Mesenchymal stem cell (in vitro differentiated cells and primary cell): ENCODE measurements around the gene IL18RAP.

Experiments
- DNase-seq: peaks from one replicate; pipeline ENCODE4 v3.0.0-alpha.2; 2013
- H2AFZ ChIP-seq: one replicate; pipeline ENCODE4 v1.6.1; 2013; ENCODE audit warnings: low read depth, mild to moderate bottlenecking, control low read depth, inconsistent platforms, low read length, moderate library complexity
- H2AK5ac ChIP-seq: 2 replicates; pipeline ENCODE4 v1.6.1; 2013; ENCODE audit warnings: low read length, moderate library complexity, mild to moderate bottlenecking, inconsistent platforms; ENCODE audit not compliant: severe bottlenecking
- H2BK120ac ChIP-seq: one replicate; pipeline ENCODE4 v1.6.1; 2013; ENCODE audit warnings: low read depth, mild to moderate bottlenecking, inconsistent platforms, low read length, moderate library complexity
- H2BK12ac ChIP-seq, 2 experiments: one replicate each; pipeline ENCODE4 v1.6.1; 2013; ENCODE audit warnings: inconsistent platforms in 2 of 2, low read length in 2 of 2, mild to moderate bottlenecking in 2 of 2, moderate library complexity in 2 of 2, control low read depth in 1 of 2
- H2BK15ac ChIP-seq: one replicate; pipeline ENCODE4 v1.6.1; 2013; ENCODE audit warnings: mild to moderate bottlenecking, low read depth, inconsistent platforms; ENCODE audit not compliant: poor library complexity, severe bottlenecking
- H2BK5ac ChIP-seq: 2 replicates; pipeline ENCODE4 v1.6.1; 2013; ENCODE audit warnings: low read depth, mild to moderate bottlenecking, low read length, control low read depth, inconsistent platforms; ENCODE audit not compliant: poor library complexity, severe bottlenecking
- H3K14ac ChIP-seq, 2 experiments: one replicate each; pipeline ENCODE4 v1.6.1; 2013; ENCODE audit warnings: inconsistent platforms in 2 of 2, low read length in 2 of 2, control low read depth in 1 of 2, mild to moderate bottlenecking in 1 of 2, moderate library complexity in 1 of 2
- H3K18ac ChIP-seq, 2 experiments: one replicate each; pipeline ENCODE4 v1.6.1; 2013; ENCODE audit warnings: inconsistent platforms in 2 of 2, low read length in 2 of 2, control low read depth in 1 of 2, low read depth in 1 of 2, mild to moderate bottlenecking in 1 of 2
- H3K23ac ChIP-seq, 2 experiments: one replicate each; pipeline ENCODE4 v1.6.1; 2013; ENCODE audit warnings: inconsistent platforms in 2 of 2, low read length in 2 of 2, mild to moderate bottlenecking in 2 of 2, moderate library complexity in 2 of 2, control low read depth in 1 of 2
- H3K27ac ChIP-seq: 2 replicates; pipeline ENCODE4 v1.5.1; 2013; ENCODE audit warnings: mild to moderate bottlenecking, moderate library complexity, low read length, control low read depth, inconsistent platforms; ENCODE audit not compliant: poor library complexity, severe bottlenecking
- H3K27me3 ChIP-seq, 2 experiments: 2 replicates each; pipeline versions ENCODE4 v1.6.1 to v1.7.0; 2013; ENCODE audit warnings: low read length in 2 of 2, mild to moderate bottlenecking in 2 of 2, moderate library complexity in 2 of 2, control low read depth in 1 of 2, inconsistent platforms in 1 of 2; ENCODE audit not compliant: control insufficient read depth in 1 of 2, insufficient read depth in 1 of 2
- H3K36me3 ChIP-seq, 2 experiments: 2 replicates each; pipeline versions ENCODE4 v1.6.1 to v1.7.0; 2013; ENCODE audit warnings: low read length in 2 of 2, control low read depth in 1 of 2, inconsistent platforms in 1 of 2, low read depth in 1 of 2, mild to moderate bottlenecking in 1 of 2; ENCODE audit not compliant: insufficient read depth in 2 of 2, control insufficient read depth in 1 of 2
- H3K4ac ChIP-seq, 2 experiments: one replicate each; pipeline ENCODE4 v1.6.1; 2013; ENCODE audit warnings: inconsistent platforms in 2 of 2, low read length in 2 of 2, mild to moderate bottlenecking in 2 of 2, moderate library complexity in 2 of 2, control low read depth in 1 of 2, low read depth in 1 of 2
- H3K4me1 ChIP-seq: 2 replicates; pipeline ENCODE4 v1.6.1; 2013; ENCODE audit warnings: low read depth, low read length, control low read depth; ENCODE audit not compliant: control insufficient read depth, insufficient read depth
- H3K4me2 ChIP-seq: 2 replicates; pipeline ENCODE4 v1.6.1; 2013; ENCODE audit warnings: low read length, mild to moderate bottlenecking, inconsistent platforms; ENCODE audit not compliant: poor library complexity, severe bottlenecking
- H3K4me3 ChIP-seq, 2 experiments: 2 replicates each; pipeline versions ENCODE4 v1.5.1 to v1.7.0; 2013; ENCODE audit warnings: low read length in 2 of 2, mild to moderate bottlenecking in 2 of 2, control low read depth in 1 of 2, low read depth in 1 of 2; ENCODE audit not compliant: insufficient read depth in 1 of 2
- H3K79me1 ChIP-seq: replicated peaks from 2 replicates; pipeline ENCODE4 v1.6.1; 2013; ENCODE audit warnings: mild to moderate bottlenecking, control low read depth, low read length, inconsistent platforms; ENCODE audit not compliant: poor library complexity, severe bottlenecking
- H3K9ac ChIP-seq: 2 replicates; pipeline ENCODE4 v1.7.0; 2013; ENCODE audit warnings: mild to moderate bottlenecking, low read length, moderate library complexity
- H3K9me3 ChIP-seq: 2 replicates; pipeline ENCODE4 v1.7.0; 2013; ENCODE audit warnings: mild to moderate bottlenecking, low read length; ENCODE audit not compliant: control insufficient read depth
- H4K8ac ChIP-seq: one replicate; pipeline ENCODE4 v1.6.1; 2013; ENCODE audit warnings: inconsistent platforms, mild to moderate bottlenecking, low read length, moderate library complexity
- H4K91ac ChIP-seq: one replicate; pipeline ENCODE4 v1.6.1; 2013; ENCODE audit warnings: mild to moderate bottlenecking, low read length, inconsistent platforms
- WGBS: methylation state at CpG from one replicate; pipeline ENCODE4 v1.1.7; 2013; ENCODE audit warnings: mixed read lengths; 5-methylcytosine and 5-hydroxymethylcytosine counted together

IL18RAP gene

GRCh38 chr2:102474785-102475184 is 51.8 kb downstream of the IL18RAP start:
- no peak overlapping the region for H3K27ac ChIP-seq
- H2BK12ac ChIP-seq = no peak overlapping the region
- H3K9me3 ChIP-seq = peaks cover 12% of the 10 kb centered on the region
- no peaks in the 10 kb centered on the region for H3K4me1 ChIP-seq
- no peak overlapping the region for H2BK120ac ChIP-seq
- H3K27me3 ChIP-seq = peaks cover 23 to 61% of the 10 kb centered on the region in 2 experiments
- no peaks in the 10 kb centered on the region for H3K36me3 ChIP-seq
- H3K9ac ChIP-seq = no peak overlapping the region
- no peaks in the 10 kb centered on the region for H3K79me1 ChIP-seq
- H3K18ac ChIP-seq = no peak overlapping the region
- H3K14ac ChIP-seq = no peak overlapping the region
- no peak overlapping the region for H3K23ac ChIP-seq
- no peak overlapping the region for H2AK5ac ChIP-seq
- no peak for DNase-seq
- no peak overlapping the region for H2AFZ ChIP-seq
- no peak overlapping the region for H2BK5ac ChIP-seq
- no peak overlapping the region for H3K4me3 ChIP-seq
- no peak overlapping the region for H2BK15ac ChIP-seq
- no peak overlapping the region for H4K8ac ChIP-seq
- no peak overlapping the region for H3K4ac ChIP-seq
- no peak overlapping the region for H4K91ac ChIP-seq
- H3K4me2 ChIP-seq = no peak overlapping the region

- no peak overlapping the region for H2AK5ac ChIP-seq
- 90% methylated on average over 36 of the region's 36 CpGs for WGBS
Measured at GRCh38 chr2:102478686-102479470, 55.9 kb downstream of the IL18RAP start.

DNA sequence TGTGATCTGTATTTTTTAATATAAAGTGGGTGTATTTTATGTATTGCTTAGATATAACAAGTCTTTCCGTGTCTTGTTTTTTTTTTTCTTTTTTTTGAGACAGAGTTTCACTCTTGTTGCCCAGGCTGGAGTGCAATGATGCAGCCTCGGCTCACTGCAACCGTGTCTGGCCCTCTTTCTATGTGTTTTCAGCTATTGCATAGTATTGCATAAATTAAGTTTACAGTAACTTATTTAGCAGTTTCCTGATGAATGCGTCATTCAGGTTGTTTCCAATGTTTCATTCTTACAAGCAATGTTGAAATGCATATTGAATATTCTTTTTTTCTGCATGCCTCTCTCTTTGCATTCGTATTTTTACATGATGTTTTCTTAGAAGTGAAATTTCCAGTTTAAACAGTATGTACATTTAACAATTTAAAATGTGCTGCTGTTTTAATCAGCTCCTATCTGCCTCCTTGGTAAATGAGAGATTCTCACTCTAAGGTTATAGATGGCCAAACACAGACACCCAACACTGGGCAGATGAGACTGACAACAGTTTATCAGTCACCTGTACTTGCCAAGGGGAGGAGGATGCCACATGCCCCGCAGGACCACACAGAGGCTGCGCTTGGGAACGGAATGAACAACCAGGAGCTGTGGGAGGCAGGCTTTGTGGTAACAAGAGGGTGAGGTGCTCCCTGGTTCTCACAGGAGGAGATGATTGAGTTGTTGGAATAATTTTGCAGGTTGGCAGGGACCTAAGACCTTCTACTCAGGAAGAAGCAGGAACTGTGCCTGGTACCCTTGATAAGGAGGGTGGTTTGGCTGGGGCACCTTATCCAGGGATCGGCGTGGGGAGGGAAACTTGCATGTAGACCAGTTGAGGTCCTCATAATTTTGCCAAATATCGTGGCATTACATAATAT is 57.6 kb downstream of the IL18RAP start:
- Histone ChIP-seq H3K4ac (no peak overlapping the region), H2AFZ (no peak overlapping the region), H2BK5ac (no peak overlapping the region), H4K91ac (no peak overlapping the region), H3K4me3 (no peak overlapping the region), H3K27me3 (peaks cover 18 to 25% of the 10 kb centered on the region in 2 experiments), H3K9me3 (no peaks in the 10 kb centered on the region), H3K14ac (peak overlapping the region in 1 of 2 experiments; percentile 72), H3K4me2 (no peak overlapping the region), H3K79me1 (no peaks in the 10 kb centered on the region), H2BK15ac (no peak overlapping the region), H3K9ac (no peak overlapping the region), H2AK5ac (no peak overlapping the region), H3K23ac (no peak overlapping the region), H2BK12ac (no peak overlapping the region), H3K18ac (no peak overlapping the region), H3K36me3 (no peaks in the 10 kb centered on the region), H3K4me1 (no peaks in the 10 kb centered on the region), H2BK120ac (no peak overlapping the region), H4K8ac (no peak overlapping the region), H3K27ac (no peak overlapping the region)
- no peak for DNase-seq
- 78% methylated on average over 8 of the region's 11 CpGs for WGBS

More at GRCh38 chr2:102478686-102479470, 55.9 kb downstream of the IL18RAP start:
- H4K8ac ChIP-seq = no peak overlapping the region
- H2BK15ac ChIP-seq = no peak overlapping the region
- H2AFZ ChIP-seq = no peak overlapping the region
- no peak overlapping the region for H3K4me2 ChIP-seq
- H2BK120ac ChIP-seq = no peak overlapping the region
- no peak overlapping the region for H2BK5ac ChIP-seq
- H3K9me3 ChIP-seq = no peaks in the 10 kb centered on the region
- no peak overlapping the region for H3K27ac ChIP-seq
- no peak overlapping the region for H3K14ac ChIP-seq
- no peak overlapping the region for H3K4me3 ChIP-seq
- H3K9ac ChIP-seq = no peak overlapping the region
- no peak for DNase-seq
- H3K79me1 ChIP-seq = no peaks in the 10 kb centered on the region
- H3K18ac ChIP-seq = no peak overlapping the region
- H3K4me1 ChIP-seq = no peaks in the 10 kb centered on the region
- no peaks in the 10 kb centered on the region for H3K36me3 ChIP-seq
- no peak overlapping the region for H3K4ac ChIP-seq
- no peak overlapping the region for H4K91ac ChIP-seq
- peaks cover 15 to 32% of the 10 kb centered on the region in 2 experiments for H3K27me3 ChIP-seq
- H3K23ac ChIP-seq = no peak overlapping the region
- no peak overlapping the region for H2BK12ac ChIP-seq

GRCh38 chr2:102481931-102482330 is 59.0 kb downstream of the IL18RAP start:
- Histone ChIP-seq H3K9ac (no peak overlapping the region), H2BK5ac (no peak overlapping the region), H3K4ac (no peak overlapping the region), H3K14ac (no peak overlapping the region), H4K8ac (no peak overlapping the region), H2AK5ac (no peak overlapping the region), H2BK15ac (no peak overlapping the region), H3K4me3 (no peak overlapping the region), H4K91ac (no peak overlapping the region), H3K4me1 (peaks cover 1% of the 10 kb centered on the region), H3K18ac (no peak overlapping the region), H3K27me3 (peaks cover 15 to 19% of the 10 kb centered on the region in 2 experiments), H2BK12ac (no peak overlapping the region), H2BK120ac (no peak overlapping the region), H3K23ac (no peak overlapping the region), H3K4me2 (no peak overlapping the region), H3K9me3 (no peaks in the 10 kb centered on the region), H3K36me3 (no peaks in the 10 kb centered on the region), H2AFZ (no peak overlapping the region), H3K79me1 (no peaks in the 10 kb centered on the region), H3K27ac (no peak overlapping the region)
- WGBS = 79% methylated on average over 7 of the region's 7 CpGs
- DNase-seq = no peak
